Measurements from ENCODE around the gene SHROOM2. TPM values are rescaled to one million over a fixed set of nuclear protein-coding genes. Genes with fewer than 3 reads are reported as not detected.

SHROOM2 gene
- total RNA-seq, 1 donor from 2014 or later = 0.92 TPM

GRCh38 chrX:9913146-9913433 lies 126.9 kb downstream of the SHROOM2 start:
- intact Hi-C loops (cut with DNase I) = no loop called here
- DNase-seq (ENCODE audit: low spot score) = no peak

DNA sequence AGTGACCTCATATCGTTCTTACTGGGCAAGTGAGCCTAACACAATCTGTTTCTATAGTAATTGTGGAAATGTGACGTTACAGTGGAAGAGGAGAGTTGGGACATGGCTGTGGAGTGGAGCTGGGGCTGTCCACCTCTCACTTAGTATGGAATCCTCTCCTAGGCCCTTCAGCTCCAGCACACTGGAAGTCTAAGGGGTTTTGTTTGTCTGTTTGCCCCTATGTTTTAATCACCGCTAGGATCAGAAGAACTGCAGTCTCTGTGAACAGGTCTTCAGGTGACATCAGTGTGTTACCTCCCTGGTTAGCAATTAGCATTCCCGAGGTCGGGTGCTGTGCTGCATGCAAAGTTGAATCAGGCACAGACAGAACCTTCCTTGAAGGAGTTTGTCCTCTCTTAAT lies 131.6 kb downstream of the SHROOM2 start:
- intact Hi-C loops (cut with DNase I) = no loop called here
- DNase-seq (ENCODE audit: low spot score) = no peak

DNA sequence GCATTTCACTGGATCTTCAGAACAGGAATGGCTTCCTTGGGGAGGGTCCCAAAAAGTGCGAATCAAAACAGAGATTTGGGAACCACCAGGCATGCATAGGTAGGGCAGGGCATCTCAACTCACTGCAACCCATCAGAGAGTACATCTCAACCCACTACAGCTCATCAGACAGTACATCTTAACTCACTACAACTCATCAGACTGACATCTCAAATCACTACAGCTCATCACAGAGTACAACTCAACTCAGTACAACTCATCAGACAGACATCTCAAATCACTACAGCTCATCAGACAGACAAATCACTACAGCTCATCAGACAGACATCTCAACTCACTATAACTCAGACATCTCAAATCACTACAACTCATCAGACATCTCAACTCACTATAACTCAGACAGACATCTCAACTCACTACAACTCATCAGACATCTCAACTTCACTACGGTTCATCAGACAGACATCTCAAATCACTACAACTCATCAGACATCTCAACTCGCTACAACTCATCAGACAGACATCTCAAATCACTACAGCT lies 133.5 kb downstream of the SHROOM2 start:
- intact Hi-C loops (cut with DNase I) = no loop called here

DNA sequence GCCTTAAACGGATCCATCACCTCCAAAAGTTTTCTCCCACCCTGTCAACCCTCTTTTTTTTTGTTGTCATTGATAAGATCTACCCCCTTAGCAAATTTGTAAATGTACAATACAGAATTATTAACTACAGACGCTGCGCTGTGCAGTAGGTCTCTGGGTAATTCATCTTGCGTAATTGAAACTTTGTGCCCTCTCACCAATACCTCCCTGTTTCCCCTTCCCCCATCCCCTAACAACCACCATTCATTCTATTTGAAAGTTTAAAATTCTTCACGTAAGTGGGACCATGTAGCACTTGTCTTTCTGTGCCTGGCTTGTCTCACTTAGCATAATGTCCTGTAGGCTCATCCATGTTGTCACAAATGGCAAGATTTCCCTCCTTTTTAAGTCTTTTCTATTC lies 135.2 kb downstream of the SHROOM2 start:
- no peak for DNase-seq (ENCODE audit: low spot score)
- intact Hi-C loops (cut with DNase I) = no loop called here

More for the DNA sequence above, 133.5 kb downstream of the SHROOM2 start:
- DNase-seq (ENCODE audit: low spot score) = no peak

GRCh38 chrX:9923357-9923756 lies 137.1 kb downstream of the SHROOM2 start:
- no peak for DNase-seq (ENCODE audit: low spot score)
- intact Hi-C loops (cut with DNase I) = no loop called here

DNA sequence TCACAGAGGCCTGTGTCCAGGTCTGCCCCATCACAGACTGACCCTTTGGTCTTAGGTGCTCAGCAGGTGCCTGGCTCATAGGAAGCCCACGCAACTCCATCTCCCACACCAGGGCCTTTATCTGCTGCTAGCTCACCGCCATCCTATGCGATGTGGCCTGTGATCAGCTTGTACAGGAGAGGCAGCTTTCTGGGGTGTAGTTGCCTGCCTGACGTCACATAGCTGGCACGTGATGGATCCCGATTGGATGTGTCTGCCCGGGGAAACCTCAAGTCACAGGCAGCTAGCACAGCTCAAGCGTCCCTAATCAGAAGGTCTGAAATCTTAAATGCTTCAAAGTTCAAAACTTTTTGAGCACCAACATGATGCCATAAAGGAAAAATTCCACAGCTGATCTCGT lies 139.8 kb downstream of the SHROOM2 start:
- intact Hi-C loops (cut with DNase I) = no loop called here
- DNase-seq (ENCODE audit: low spot score) = no peak

- intact Hi-C loops (cut with DNase I) = no loop called here
- no peak for DNase-seq (ENCODE audit: low spot score)
Measured at GRCh38 chrX:9927698-9928482, 141.7 kb downstream of the SHROOM2 start.

- no peak for DNase-seq (ENCODE audit: low spot score)
- intact Hi-C loops (cut with DNase I) = no loop called here
Measured at GRCh38 chrX:9935436-9935835, 149.2 kb downstream of the SHROOM2 start.

DNA sequence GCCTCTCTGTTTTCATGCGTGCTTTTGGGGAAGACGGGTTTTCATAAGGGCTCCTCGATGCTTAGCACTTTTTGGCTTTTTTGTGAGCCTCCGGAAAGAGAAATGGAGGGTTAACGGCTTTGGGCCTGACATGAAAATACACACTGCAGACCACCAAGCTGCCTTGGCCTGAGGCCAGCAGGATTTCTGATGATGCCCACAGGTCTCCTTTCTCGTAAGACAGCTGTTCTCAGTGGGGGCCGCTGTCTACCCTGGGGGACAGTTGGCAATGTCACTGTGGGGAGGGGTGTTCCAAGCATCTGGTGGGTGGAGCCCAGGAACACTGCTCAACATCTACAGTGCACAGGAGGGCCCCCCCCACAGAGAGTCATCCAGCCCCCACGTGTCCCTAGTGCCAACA lies 151.5 kb downstream of the SHROOM2 start:
- intact Hi-C loops (cut with DNase I) = no loop called here
- no peak for DNase-seq (ENCODE audit: low spot score)

- DNase-seq (ENCODE audit: low spot score) = no peak
- intact Hi-C loops (cut with DNase I) = no loop called here
Measured at GRCh38 chrX:9938516-9938915, 152.3 kb downstream of the SHROOM2 start.

- no peak for DNase-seq (ENCODE audit: low spot score)
- intact Hi-C loops (cut with DNase I) = no loop called here
Measured at GRCh38 chrX:9940421-9940820, 154.2 kb downstream of the SHROOM2 start.

DNA sequence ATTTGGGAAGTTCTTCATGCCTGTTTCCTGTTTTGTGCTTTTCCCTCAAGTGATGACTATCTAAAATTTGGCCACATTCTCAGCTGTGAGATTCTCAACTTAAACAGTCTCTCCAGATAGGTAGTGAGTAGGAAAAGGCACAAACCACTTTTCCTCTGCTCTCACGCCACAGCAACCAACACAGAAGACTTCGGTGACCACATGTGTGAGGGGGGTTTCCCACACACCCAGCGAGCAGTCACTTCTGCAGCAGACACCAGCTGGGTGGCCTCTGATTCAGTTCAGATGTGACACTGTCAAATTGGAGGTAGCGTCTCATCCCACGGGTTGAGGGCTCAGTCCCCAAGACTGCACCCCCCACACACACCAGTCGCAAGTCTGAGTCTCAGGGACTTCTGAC lies 155.9 kb downstream of the SHROOM2 start:
- intact Hi-C loops (cut with DNase I) = no loop called here
- DNase-seq (ENCODE audit: low spot score) = no peak

DNA sequence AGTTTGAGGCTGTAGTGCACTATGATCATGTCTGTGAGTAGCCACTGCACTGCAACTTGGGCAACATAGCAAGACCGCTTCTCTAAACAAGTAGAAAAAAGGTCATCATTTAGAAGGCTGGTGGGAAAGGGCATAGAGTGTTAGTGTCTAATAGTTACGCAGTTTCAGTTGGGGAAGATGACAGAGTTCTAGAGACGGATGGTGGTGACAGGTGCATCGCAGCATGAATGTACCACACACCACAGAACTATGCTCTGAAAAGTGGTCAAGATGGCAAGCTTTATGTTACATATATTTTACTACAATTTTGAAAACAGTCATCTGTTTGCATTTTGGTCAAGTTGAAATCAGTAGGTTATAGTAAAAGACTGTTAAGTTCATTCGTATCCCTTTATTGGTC lies 157.2 kb downstream of the SHROOM2 start:
- DNase-seq (ENCODE audit: low spot score) = no peak
- intact Hi-C loops (cut with DNase I) = no loop called here

GRCh38 chrX:9947131-9947794 lies 161.0 kb downstream of the SHROOM2 start:
- intact Hi-C loops (cut with DNase I) = no loop called here
- DNase-seq (ENCODE audit: low spot score) = no peak

GRCh38 chrX:9948406-9948805 lies 162.2 kb downstream of the SHROOM2 start:
- intact Hi-C loops (cut with DNase I) = no loop called here
- DNase-seq (ENCODE audit: low spot score) = no peak

GRCh38 chrX:9952300-9952699 lies 166.1 kb downstream of the SHROOM2 start:
- intact Hi-C loops (cut with DNase I) = no loop called here
- DNase-seq (ENCODE audit: low spot score) = no peak

DNA sequence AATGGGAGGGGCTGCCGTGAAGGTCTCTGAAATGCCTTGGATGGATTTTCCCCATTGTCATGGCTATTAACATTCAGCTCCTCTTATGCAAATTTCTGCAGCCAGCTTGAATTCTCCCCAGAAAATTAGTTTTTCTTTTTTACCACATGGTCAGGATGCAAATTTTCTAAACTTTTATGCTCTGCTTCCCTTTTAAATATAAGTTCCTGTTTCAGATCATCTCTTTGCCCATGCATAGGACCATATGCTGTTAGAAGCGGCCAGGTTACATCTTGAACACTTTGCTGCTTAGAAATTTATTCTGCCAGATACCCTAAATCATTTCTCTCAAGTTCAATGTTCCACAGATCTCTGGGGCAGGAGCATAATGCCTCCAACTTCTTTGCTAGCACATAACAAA lies 167.2 kb downstream of the SHROOM2 start:
- intact Hi-C loops (cut with DNase I) = no loop called here
- no peak for DNase-seq (ENCODE audit: low spot score)

GRCh38 chrX:9955506-9955905 lies 169.3 kb downstream of the SHROOM2 start:
- intact Hi-C loops (cut with DNase I) = no loop called here
- DNase-seq (ENCODE audit: low spot score) = no peak

- intact Hi-C loops (cut with DNase I) = no loop called here
- no peak for DNase-seq (ENCODE audit: low spot score)
Measured at GRCh38 chrX:9957743-9958142, 171.5 kb downstream of the SHROOM2 start.

DNA sequence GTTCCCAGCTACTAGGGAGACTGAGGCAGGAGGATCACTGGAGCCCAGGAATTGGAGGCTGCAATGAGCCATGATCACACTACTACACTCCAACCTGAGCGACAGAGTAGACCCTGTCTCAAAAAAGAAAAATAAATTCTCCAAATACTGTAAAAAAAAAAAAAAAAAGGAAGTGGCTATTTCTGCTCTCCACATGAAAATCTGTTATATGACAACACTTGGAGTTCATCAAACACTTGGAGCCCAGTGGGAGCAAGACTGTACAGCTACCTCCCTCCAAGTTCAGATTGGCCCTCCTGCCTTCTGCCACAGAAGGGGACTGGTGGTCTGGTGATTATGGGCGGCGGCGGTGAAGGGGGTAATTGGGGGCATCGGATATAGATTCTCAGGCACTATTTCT lies 172.0 kb downstream of the SHROOM2 start:
- intact Hi-C loops (cut with DNase I) = no loop called here
- DNase-seq (ENCODE audit: low spot score) = no peak

DNA sequence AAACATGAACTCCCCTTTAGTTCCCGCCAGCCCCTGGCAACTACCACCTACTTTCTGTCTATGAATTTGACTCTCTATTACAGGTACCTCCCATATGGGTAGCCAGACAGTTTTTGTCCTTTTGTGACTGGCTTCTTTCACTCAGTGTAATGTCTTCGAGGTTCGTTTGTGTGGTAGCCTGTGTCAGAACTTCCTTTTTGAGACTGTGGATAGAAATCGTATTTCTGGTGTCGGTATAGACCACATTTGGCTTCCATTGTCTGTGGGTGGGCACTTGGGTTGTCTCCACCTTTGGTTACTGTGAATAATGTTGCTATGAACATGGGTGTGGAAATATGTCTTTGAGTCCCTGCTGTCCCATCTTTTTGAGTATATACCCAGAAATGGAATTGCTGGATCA lies 175.5 kb downstream of the SHROOM2 start:
- intact Hi-C loops (cut with DNase I) = no loop called here
- no peak for DNase-seq (ENCODE audit: low spot score)

All from cardiac septum (tissue), 1 donor.